Stimulated activated CD8-positive, alpha-beta memory T cell treated with anti-CD3 and anti-CD28 coated beads, Interleukin-15, amount 100 ng/mL, for 24 hours (primary cell): ENCODE results near the gene BCDIN3D.
A peak's percentile ranks its signal among the peaks of the same experiment; 100 is the strongest.
"Not testable (repeated sequence)": the region's sequence is repeated elsewhere in the genome, so short reads cannot be mapped to it uniquely, and the experiment has no call there.

Experiments used
- DNase-seq: peaks from one replicate; pipeline ENCODE4 v3.0.0-alpha.2; 2020; ENCODE audit warnings: low read depth

The BCDIN3D gene, protein sequence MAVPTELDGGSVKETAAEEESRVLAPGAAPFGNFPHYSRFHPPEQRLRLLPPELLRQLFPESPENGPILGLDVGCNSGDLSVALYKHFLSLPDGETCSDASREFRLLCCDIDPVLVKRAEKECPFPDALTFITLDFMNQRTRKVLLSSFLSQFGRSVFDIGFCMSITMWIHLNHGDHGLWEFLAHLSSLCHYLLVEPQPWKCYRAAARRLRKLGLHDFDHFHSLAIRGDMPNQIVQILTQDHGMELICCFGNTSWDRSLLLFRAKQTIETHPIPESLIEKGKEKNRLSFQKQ

DNA sequence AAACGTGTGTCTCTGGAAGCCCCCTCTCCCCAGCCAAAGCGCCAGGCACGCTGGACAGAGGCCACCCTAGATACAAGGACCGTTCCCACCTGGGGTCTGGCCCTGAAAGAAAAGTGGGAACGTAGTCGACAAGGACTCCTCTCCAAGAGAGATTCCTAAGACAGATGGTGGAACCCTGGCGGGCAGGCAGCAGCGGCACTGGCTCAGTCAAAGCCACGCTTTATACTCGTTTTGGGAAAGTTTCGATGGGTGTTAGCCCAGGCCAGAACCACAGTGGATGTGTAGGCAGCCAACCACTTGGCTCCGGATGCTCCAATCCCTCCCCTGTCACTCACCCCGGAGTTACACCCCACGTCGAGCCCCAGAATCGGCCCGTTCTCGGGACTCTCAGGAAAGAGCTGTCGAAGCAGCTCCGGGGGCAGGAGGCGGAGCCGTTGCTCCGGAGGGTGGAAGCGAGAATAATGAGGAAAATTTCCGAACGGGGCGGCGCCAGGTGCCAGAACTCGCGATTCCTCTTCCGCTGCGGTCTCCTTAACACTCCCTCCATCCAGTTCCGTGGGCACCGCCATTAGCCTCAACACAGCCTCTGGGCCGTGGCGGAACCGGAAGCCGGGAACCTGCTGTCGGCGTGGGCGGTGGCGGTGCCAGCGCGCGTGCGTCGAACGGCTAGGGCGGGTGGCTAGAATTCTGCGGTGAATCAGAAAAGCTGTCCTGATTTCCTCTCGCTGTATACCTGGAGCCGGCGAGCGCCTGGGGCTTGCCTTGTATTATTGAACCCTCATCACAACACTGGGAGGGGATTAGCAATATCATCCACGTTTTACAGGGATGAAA, at the start of gene BCDIN3D:
Gene BCDIN3D, minus strand, starts transcription at position 588 of the 834 bp plus-strand sequence. Its CDS starts 19 bp downstream, at position 569.
- peak; percentile 89 for DNase-seq

- no peak for DNase-seq
These were observed 49.3 kb upstream of the BCDIN3D start for GRCh38 chr12:49892084-49892731.

DNA sequence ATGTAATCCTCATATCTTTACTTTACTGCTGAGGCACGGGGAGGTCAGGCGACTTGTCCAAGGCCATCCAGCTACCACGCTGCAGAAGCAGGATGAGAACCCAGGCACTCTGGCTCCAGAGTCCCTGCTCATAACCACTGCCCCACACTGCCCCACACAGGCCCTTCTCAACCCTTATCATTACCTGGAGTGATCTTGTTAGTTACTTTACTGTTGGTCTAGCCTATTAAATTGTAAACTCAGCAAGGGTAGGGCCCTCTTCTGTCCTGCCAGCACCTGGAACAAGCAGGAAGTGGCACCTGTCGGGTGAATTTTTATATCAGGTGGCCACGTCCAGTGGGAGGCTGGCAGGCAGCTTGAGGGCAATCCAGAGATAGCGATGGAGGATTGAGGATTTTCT, 48.6 kb upstream of the BCDIN3D start:
- DNase-seq: no peak

DNA sequence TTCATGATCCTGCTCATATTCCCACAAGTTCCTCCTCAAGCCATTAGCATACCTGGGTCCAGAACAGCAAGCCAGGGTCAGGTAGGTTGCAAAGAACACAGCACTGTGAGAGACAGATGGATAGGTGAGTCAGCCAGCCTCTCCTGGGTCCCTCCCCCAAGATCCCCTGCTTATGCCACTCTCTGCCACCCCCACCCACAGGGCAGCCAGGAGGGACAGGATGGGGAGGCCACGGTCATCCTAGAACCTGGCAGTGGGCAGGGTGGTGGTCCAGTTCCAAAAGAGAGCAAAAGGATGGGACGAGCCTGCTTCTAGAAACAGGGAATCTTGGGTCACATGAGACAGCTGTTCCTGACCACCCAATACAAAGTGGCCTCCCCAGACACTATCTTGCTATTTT, 48.1 kb upstream of the BCDIN3D start:
- no peak for DNase-seq

DNA sequence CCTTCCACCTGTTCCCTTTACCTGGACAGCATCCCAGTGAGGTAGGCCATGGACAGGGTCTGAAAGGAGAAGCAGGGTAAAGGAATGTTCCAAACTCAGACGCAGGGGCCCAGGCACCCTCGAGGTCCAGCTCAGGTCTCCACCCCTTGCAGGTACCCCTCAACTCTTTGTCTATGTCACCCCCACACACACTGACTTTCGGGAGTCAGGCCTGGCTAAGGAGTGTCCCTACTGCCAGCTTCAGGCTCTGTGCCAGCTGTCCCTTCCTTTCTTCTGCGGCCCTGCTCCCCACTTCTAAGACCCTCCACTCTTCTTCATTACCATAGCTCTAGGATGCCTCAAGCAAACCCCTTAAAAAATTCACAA, 47.2 kb upstream of the BCDIN3D start:
- no peak for DNase-seq

DNA sequence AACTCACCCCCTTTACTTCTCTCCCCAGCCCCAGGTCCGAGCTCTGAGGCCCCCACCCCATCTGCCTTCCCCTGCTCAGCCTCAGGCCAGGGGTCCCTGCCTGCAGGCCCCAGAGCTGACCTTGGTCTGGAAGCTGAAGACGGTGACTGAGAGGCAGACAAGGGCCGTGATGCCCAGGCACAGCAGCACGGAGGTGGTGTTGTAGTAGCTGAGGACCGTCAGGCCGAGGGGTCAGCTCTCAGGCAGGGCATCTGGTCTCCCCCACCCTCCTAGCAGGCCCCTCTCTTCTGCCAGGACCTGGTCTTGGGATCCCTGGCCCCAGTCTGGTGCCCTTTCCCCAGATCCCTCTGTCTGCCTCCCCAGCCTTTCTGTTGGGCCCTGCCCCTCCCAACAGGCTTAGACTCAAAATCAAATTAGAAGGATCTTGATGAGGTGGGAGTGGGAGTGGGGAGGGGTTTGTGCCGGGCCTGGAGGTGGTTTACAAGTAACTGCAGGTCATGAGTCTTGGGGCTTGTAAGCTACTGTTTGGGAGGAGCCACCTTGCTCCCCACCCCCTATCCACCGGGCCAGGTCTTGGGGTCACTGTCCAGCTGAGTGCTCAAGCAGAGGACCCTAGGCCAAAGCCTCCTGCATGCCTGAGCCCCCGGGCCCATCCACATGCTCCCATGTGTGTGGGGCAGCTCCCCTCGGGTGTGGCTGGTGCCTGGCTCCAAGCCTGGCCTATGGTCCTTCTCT, 46.6 kb upstream of the BCDIN3D start:
- DNase-seq: no peak

DNA sequence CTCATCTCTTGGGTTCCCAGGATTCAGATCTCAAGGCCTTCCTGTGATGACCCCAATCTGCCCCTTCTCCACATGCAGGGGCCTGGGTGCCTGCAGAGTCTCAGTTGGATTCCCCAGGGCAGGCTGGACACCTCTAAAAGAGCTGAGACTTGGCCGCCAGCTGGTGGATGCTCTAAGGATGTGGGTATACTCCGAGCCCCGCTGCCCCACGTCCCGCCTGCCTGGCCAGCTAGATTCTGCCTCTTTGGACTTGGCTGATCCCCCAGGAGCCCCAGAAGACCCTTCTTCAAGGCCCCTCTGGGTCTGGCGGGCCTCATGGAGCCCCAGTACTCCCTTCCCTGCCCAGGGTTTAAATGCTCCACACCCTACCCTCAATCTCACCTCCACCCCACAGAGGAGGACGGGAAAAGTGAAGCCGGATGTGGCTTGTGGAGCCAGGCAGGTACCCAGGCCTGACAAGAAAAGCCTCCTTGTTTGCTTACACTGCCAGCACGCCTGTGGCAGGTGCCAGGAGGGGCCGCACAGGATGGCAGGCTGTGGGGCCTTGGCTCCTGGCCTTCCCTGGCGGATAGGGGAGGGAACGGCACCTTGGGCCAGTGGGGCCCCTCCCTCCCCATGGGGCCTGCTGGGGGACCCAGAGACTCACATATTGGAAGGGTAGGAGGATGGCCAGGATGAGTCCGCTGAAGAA, 45.7 kb upstream of the BCDIN3D start:
- no peak for DNase-seq

- no peak for DNase-seq
These were observed 44.9 kb upstream of the BCDIN3D start for GRCh38 chr12:49887536-49888401.

DNA sequence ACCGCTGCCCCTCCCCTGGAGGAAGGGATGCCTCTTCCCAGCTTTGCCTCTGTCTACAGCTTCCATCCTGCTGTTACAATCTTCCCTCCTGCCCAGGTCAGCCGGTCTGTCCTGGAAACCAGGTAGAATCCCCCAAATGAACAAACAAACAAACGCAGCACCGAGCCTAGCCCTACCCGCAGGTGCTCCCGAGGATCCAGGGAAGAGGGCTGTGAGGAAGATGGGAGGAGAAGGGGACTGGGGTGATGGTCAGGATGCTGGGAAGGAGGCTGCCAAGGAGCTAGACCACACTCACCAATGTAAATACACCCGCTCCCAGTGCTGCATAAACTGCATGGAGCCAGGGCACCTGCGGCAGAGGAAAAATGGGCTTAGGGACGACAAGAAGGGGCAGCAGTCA, 44.2 kb upstream of the BCDIN3D start:
- DNase-seq: no peak

DNA sequence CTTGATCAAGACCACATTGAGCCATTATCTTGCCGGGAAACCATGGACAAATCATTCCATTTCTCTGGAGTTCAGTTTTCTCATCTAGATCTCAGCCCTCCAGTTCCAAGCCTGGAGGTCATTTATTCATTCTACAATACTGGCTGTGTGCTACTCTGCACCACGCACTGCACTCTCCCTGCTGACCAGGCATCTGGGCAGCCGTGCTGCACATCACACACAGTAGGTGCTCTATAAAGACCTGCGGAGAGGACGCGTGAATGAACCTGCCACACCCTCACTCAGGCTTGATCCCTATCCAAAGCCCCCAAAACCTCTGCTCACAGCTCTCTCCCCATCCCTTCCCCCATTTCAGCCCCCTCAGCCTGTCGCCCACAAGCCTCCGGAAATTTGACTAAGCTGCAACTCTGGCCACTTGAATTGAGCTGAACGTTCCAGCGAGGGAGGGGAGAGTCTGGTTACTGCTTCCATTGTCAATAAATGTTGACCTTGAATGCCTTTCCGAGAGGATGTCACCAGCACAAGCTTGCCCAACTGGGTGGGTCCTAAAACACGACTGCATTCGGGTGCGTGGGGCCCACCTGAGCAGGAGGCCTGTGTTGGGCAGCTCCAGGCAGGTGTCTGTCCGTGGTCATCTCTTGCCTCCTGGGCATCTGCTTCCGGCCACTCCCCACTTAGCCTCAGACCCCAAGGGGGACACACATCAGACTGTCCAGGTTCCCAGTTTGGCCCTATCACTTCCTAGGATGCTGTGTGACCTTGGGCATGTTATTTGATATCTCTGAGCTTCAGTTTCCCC, 43.0 kb upstream of the BCDIN3D start:
- no peak for DNase-seq

DNA sequence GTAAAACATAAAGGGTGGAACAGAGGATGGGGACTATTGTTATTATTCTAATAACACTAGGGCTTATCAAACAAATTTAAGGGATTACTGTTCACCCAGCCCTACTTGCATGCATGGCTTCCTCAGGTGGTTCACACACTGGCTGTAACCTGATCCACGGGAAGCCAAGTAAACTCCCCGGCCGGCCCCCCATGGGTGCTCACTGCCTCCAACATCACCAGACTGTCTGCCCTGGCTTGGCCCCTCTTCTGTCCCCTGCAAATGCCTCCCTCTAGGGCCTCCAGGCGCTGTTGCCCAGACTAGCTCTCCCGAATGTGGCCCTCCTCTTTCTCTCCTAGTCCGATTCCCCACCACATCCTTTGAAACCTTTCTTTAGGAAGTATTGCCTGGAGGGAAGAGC, 42.2 kb upstream of the BCDIN3D start:
- no peak for DNase-seq

DNA sequence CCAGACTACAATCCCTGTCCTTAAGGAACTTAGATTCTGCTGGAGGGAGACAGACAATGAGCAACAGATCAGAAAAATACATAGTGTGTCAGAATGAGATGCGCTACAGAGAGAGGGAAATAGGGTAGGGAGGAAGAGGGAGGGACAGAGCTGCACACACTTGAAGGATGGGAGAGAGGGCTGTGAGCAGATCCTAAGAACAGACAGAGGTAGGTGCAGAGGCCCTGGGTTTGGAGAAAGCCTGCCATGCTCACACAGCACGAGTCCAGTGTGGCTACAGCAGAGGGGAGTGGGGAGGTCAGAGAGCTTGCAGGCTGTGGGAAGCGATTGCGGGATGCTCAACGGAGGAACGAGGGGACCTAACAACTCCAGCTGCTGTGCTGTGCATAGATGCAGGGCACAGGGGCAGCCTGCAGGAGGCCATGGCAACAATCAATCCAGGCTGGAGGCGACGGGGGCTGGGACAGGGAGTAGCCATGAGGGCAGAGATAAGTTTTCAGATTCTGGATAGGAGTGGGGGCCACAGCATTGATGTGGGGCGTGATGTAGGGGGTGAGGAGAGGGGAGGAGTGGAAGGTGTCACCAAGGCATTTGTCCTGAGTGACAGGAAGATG, 40.1 kb upstream of the BCDIN3D start:
- DNase-seq: no peak

GRCh38 chr12:49882248-49882850, 39.4 kb upstream of the BCDIN3D start:
- DNase-seq: no peak

DNA sequence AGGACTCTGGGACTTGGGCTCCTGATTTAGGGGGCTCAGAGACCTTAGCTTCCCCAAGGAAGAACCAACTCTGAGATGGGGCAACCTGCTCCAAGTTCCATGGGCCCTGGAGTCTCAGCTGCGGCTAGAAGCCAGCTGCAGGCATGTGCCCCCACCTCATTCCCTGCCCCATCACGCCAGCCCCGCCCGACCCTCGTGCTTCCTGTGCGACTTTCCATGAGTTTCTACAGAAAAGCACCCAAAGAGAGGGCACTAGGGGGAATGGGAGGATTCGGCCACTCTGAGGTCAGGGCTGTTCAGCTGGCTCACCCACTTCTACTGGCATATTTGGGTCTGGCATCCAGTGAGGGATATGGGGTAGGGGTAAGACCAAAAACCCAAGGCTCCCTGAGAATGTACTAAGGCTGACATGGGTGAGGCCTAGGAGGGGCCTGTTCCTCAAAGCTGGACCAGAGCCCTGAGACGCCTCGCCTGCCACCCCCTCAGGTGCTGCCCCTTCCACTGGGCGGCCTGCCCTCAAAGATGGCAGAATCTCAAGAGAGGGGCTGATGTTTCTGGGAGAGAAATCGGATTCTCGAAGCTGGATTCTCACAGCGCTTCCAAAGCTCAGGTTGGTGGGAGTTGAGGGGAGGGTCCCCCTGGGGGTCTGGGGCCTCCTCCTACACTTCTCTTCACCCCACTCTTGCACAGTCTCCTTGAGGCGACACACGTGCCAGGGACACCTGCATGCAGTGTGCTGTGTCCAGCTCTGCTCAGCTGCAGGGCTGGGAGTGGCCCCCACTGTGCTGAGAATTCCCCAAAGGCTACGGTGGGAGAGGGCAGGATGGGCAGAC, 38.7 kb upstream of the BCDIN3D start:
- no peak for DNase-seq

- no peak for DNase-seq
These were observed 38.0 kb upstream of the BCDIN3D start for GRCh38 chr12:49880756-49881414.

DNA sequence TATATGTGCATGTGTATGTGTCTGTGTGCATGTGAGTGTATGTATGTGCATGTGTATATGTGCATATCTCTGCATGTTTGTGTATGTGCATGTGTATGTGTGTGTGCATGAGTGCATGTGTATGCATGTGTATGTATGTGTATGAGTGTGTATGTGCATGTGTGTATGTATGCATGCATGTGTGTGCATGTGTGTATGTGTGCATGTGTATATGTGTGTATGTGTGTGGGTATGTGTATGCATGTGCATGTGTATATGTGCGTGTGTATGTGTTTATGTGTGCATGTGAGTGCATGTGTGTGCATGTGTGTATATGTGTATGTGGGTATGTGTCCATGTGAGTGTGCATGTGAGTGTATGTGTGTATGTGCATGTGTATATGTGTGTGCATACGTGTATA, 36.2 kb upstream of the BCDIN3D start:
- DNase-seq: not testable (repeated sequence)

DNA sequence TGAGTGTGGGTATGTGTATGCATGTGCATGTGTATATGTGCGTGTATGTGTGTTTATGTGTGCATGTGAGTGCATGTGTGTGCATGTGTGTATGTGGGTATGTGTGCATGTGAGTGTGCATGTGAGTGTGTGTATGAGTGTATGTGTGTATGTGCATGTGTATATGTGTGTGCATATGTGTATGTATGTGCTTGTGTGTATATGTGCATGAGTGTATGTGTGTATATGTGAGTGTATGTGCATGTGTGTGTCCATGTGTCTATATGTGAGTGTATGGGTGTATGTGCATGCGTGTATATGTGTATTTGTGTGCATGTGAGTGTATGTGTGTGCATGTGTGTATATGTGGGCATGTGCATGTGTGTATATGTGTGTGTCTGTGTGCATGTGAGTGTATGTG, 35.1 kb upstream of the BCDIN3D start:
- DNase-seq: no peak

GRCh38 chr12:49877066-49877465, 34.2 kb upstream of the BCDIN3D start:
- no peak for DNase-seq
